ENCODE results near the gene SYT6. TPM values are rescaled to one million over a fixed set of nuclear protein-coding genes. Genes with fewer than 3 reads are reported as not detected.

The SYT6 gene
- total RNA-seq, 2 donors from 2014 or later, result not detected

DNA sequence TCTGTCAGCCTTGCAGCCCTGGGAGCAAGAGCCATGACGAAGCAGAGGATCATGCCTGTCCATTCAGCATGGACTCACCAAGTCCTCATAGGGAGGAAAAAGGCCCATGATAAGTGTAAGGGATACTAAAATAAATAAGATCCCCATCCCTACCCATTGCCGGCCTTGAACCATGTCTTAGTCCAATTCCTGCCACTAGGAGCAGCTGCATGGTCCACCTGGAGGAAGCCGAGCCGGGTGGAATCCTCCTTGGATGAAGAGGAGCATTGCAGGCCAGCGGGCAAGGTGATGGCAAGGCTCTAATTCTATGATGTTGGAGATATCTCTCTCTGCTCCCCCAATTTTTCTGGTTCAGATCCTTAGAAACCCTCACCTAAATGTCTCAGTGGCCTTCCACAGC is 38.7 kb upstream of the SYT6 start:
- H3K36me3 ChIP-seq, result no peaks in the 10 kb centered on the region

DNA sequence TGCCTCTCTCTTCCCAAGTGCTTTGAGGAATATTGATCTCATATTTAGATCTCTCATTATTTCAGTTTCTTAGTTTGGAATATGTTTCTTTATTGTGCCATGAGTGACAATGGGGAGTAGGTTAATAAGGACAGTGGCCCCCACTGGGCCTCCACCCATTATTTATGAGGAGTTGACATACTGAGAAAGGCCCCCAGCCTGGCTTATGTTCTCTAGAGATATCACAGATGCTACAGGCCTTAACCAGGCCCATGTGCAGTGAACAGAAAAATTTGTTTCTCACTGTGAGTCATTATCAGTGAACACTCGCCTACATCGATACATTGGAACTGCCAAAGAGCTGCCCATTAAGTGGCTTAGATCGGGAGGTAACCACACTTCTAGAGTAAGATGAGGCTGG is 35.7 kb upstream of the SYT6 start:
- TF ChIP-seq, protein P1, sequence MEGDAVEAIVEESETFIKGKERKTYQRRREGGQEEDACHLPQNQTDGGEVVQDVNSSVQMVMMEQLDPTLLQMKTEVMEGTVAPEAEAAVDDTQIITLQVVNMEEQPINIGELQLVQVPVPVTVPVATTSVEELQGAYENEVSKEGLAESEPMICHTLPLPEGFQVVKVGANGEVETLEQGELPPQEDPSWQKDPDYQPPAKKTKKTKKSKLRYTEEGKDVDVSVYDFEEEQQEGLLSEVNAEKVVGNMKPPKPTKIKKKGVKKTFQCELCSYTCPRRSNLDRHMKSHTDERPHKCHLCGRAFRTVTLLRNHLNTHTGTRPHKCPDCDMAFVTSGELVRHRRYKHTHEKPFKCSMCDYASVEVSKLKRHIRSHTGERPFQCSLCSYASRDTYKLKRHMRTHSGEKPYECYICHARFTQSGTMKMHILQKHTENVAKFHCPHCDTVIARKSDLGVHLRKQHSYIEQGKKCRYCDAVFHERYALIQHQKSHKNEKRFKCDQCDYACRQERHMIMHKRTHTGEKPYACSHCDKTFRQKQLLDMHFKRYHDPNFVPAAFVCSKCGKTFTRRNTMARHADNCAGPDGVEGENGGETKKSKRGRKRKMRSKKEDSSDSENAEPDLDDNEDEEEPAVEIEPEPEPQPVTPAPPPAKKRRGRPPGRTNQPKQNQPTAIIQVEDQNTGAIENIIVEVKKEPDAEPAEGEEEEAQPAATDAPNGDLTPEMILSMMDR (IDR thresholded peaks at IDR 0.05), result no peak
- Histone ChIP-seq H3K4me1 (no peaks in the 10 kb centered on the region), H3K27ac (no peak overlapping the region), H3K4me3 (no peak overlapping the region), H3K9me3 (no peaks in the 10 kb centered on the region), H3K27me3 (no peaks in the 10 kb centered on the region), H3K36me3 (no peaks in the 10 kb centered on the region)
- no peak for DNase-seq (ENCODE audit: low spot score)

More for the DNA sequence above, 38.7 kb upstream of the SYT6 start:
- no peaks in the 10 kb centered on the region for H3K27me3 ChIP-seq
- no peak overlapping the region for H3K4me3 ChIP-seq
- no peaks in the 10 kb centered on the region for H3K9me3 ChIP-seq
- H3K4me1 ChIP-seq, result no peaks in the 10 kb centered on the region
- DNase-seq (ENCODE audit: low spot score), result no peak
- TF ChIP-seq, protein P1 (IDR thresholded peaks at IDR 0.05), result no peak
- H3K27ac ChIP-seq, result no peak overlapping the region

DNA sequence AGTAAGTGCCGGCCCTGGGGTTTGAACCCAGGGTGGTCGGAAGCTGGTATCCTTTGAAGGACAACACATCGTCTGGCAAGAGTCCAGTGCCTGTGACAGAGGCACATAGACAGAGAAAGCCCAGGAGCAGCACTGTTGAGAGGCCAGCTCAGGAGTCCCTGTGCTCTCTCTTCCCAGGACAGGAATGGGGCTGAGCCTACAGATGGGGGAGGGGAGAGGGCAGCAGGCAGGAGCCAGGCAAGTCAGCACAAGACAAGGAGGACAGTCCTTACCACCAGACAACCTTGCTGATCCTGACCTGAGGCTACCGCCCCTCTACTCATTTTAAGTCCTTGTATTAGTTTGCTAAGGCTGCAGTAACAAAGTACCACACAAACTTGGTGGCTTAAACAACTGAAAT is 27.7 kb upstream of the SYT6 start:
- no peaks in the 10 kb centered on the region for H3K9me3 ChIP-seq
- no peak overlapping the region for H3K27ac ChIP-seq
- DNase-seq (ENCODE audit: low spot score), result no peak
- H3K27me3 ChIP-seq, result no peaks in the 10 kb centered on the region
- no peaks in the 10 kb centered on the region for H3K36me3 ChIP-seq
- TF ChIP-seq, protein P1 (IDR thresholded peaks at IDR 0.05), result no peak
- no peak overlapping the region for H3K4me3 ChIP-seq
- no peaks in the 10 kb centered on the region for H3K4me1 ChIP-seq

DNA sequence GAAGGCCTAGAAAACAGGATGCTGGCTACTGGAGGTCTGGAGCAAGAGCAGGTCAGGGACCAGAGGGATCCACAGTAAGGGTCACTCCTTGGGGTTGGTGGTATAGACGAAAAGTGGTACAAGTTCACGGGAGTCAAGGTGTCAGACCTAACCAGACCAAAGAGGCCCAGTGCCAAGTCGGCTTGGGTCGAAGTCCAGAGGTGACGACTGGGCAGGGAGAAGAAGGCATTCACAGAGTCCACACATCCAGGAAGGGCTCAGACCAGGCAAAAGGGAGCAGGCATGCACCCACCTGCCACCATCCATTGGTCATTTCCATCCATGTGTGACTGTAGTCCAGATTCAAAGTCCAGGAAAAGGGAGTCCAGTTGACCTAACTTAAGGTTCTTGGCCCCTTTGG is 27.1 kb upstream of the SYT6 start:
- DNase-seq (ENCODE audit: low spot score), result no peak
- H3K27ac ChIP-seq, result no peak overlapping the region
- TF ChIP-seq, protein P1 (IDR thresholded peaks at IDR 0.05), result no peak
- no peaks in the 10 kb centered on the region for H3K9me3 ChIP-seq
- no peak overlapping the region for H3K4me3 ChIP-seq
- H3K36me3 ChIP-seq, result no peaks in the 10 kb centered on the region
- no peaks in the 10 kb centered on the region for H3K4me1 ChIP-seq
- H3K27me3 ChIP-seq, result no peaks in the 10 kb centered on the region

DNA sequence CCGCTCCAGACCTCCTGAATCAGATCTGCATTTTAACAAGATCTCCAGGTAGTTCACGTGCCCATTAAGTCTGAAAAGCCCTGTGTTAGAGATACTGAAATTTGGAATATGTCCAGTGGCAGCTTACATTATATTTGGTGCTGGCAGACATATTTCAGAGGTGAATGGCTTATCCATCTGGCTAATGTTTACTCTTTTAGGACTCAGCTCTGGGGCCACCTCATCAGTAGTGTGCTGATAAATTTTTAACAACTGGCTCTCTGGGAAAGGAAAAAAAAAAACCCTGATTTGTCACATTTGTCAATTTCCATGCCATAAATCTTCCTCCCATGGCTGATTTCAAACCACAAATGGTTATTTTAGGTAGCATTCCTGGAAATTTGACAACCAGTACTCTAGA is 25.3 kb upstream of the SYT6 start:
- no peak overlapping the region for H3K4me3 ChIP-seq
- H3K36me3 ChIP-seq, result no peaks in the 10 kb centered on the region
- DNase-seq (ENCODE audit: low spot score), result no peak
- TF ChIP-seq, protein P1 (IDR thresholded peaks at IDR 0.05), result no peak
- H3K4me1 ChIP-seq, result no peaks in the 10 kb centered on the region
- no peak overlapping the region for H3K27ac ChIP-seq
- no peaks in the 10 kb centered on the region for H3K27me3 ChIP-seq
- H3K9me3 ChIP-seq, result no peaks in the 10 kb centered on the region

DNA sequence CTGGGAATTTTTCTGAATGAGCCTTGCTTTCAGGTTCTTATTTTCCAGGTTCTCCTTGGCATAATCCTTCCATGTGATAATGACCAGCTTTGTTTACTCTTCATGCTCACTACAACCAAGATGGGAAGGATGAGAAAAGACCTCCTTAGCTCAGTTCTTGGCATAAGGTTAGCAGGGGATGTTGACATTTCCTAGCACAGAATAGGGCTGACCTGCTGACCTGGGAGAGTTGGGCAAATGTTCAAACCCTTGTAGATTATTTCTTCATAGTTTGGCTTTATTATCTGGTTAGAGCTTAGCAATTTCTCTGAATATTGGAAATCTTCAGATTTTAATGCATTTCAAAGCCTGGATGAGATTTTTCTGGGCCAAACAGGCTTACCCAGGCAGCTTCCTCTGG is 23.6 kb upstream of the SYT6 start:
- Histone ChIP-seq H3K4me1 (no peaks in the 10 kb centered on the region), H3K27me3 (no peaks in the 10 kb centered on the region), H3K27ac (no peak overlapping the region), H3K4me3 (no peak overlapping the region), H3K9me3 (no peaks in the 10 kb centered on the region), H3K36me3 (no peaks in the 10 kb centered on the region)
- DNase-seq (ENCODE audit: low spot score), result no peak
- TF ChIP-seq, protein P1 (IDR thresholded peaks at IDR 0.05), result no peak
